Vagina (tissue), 2 donors: ENCODE measurements around the gene SGK1. TPM values are rescaled to one million over a fixed set of nuclear protein-coding genes. Genes with fewer than 3 reads are reported as not detected.
A peak's percentile ranks its signal among the peaks of the same experiment; 100 is the strongest.
"Not testable (repeated sequence)": the region's sequence is repeated elsewhere in the genome, so short reads cannot be mapped to it uniquely, and the experiment has no call there.

Experiments
- DNase-seq, 2 donors: peaks; one replicate each; pipeline ENCODE4 v3.0.0-alpha.2; 2017; ENCODE audit errors: extremely low spot score in 2 of 2
- H3K27ac ChIP-seq: fragments of 200-600 bp; sonication (generic); one replicate; pipeline ENCODE4 v1.5.1; 2019
- H3K27me3 ChIP-seq: fragments of 200-600 bp; sonication (generic); one replicate; pipeline ENCODE4 v1.5.1; 2019
- H3K36me3 ChIP-seq, 2 donors: fragments of 200-600 bp; sonication (generic); one replicate each; pipeline ENCODE4 v1.5.1; 2017 to 2019
- H3K4me1 ChIP-seq: fragments of 200-600 bp; sonication (generic); one replicate; pipeline ENCODE4 v1.5.1; 2019
- H3K4me3 ChIP-seq, 2 donors: fragments of 200-600 bp; sonication (generic); 1 replicate in 1 of 2; 2 replicates in 1 of 2; pipeline ENCODE4 v1.5.1; 2016 to 2019
- H3K9me3 ChIP-seq: fragments of 200-600 bp; sonication (generic); one replicate; pipeline ENCODE4 v1.5.1; 2019
- POLR2A ChIP-seq, 2 donors: fragments of 450-650 bp; IDR thresholded peaks; one replicate each; pipeline ENCODE4 v1.6.1; 2017; ENCODE audit warnings: antibody characterized with exemption in 2 of 2, mild to moderate bottlenecking in 2 of 2, moderate library complexity in 2 of 2
- POLR2AphosphoS5 ChIP-seq, 2 donors: sonication (generic); formaldehyde crosslinking; IDR thresholded peaks; one replicate each; pipeline ENCODE4 v1.9.0; 2017; ENCODE audit warnings: antibody characterized with exemption in 2 of 2, mild to moderate bottlenecking in 2 of 2, low read depth in 1 of 2; ENCODE audit not compliant: insufficient read depth in 1 of 2
- intact Hi-C: fragments of 100-400 bp; cut with DNase I; formaldehyde crosslinking; loops from one replicate; pipeline ENCODE4 v1.15.1; 2023
- total RNA-seq: library from RNA; depleted of rRNA; stranded (reverse); fragments of >200 nt; gene quantifications from one replicate; pipeline ENCODE4 v1.2.3, GENCODE V29; 2016
- TF ChIP-seq, protein P1 (sequence below), 3 experiments: fragments of 450-650 bp in 2 of 3; fragments of 200-600 bp in 1 of 3; sonication (generic) in 1 of 3; IDR thresholded peaks; one replicate each; pipeline ENCODE4 v1.5.1; 2017 to 2019; ENCODE audit warnings: antibody characterized with exemption in 3 of 3, mild to moderate bottlenecking in 2 of 3, moderate library complexity in 2 of 3

Gene SGK1
- total RNA-seq, 1 donor from 2014 or later = 608 TPM

DNA sequence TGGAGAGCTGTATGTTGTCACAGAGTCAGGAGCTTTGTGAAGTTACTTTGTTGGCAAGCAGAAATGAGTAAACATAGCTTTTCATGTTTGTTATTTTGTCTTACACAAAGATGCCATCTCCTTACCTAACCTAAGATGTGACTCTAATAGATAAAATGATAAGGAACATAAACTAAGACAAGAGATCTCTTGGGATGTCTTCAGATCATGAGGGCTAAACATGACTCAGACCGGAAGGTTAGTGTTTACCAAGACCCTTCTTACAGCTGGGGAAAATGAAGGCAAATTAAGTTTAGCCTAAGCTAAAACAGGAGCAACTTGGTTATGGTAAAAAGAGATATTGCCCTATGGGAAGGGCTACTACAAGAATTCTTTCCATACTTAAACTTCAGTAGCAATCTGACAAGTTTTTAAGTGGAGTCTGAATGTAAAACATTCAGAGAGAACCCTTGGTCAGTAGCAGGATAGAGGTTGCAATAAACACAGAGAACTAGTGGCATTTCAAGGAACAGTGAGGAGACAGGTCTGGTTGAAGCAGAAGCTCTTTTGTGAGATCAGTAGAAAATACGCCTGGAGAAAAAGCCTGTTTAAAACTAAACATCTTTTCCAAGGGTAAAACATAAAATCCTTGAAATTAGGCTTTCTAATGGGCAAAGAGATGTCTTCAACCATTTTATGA lies 29.9 kb downstream of the SGK1 start:
- Histone ChIP-seq H3K36me3 (no peaks in the 10 kb centered on the region), H3K4me1 (peaks cover 16% of the 10 kb centered on the region), H3K27me3 (no peaks in the 10 kb centered on the region), H3K27ac (peak overlapping the region; percentile 59), H3K9me3 (no peaks in the 10 kb centered on the region), H3K4me3 (no peak overlapping the region)
- TF ChIP-seq, protein P1, sequence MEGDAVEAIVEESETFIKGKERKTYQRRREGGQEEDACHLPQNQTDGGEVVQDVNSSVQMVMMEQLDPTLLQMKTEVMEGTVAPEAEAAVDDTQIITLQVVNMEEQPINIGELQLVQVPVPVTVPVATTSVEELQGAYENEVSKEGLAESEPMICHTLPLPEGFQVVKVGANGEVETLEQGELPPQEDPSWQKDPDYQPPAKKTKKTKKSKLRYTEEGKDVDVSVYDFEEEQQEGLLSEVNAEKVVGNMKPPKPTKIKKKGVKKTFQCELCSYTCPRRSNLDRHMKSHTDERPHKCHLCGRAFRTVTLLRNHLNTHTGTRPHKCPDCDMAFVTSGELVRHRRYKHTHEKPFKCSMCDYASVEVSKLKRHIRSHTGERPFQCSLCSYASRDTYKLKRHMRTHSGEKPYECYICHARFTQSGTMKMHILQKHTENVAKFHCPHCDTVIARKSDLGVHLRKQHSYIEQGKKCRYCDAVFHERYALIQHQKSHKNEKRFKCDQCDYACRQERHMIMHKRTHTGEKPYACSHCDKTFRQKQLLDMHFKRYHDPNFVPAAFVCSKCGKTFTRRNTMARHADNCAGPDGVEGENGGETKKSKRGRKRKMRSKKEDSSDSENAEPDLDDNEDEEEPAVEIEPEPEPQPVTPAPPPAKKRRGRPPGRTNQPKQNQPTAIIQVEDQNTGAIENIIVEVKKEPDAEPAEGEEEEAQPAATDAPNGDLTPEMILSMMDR (IDR thresholded peaks at IDR 0.05) = no peak
- TF ChIP-seq POLR2A (IDR thresholded peaks at IDR 0.05) = no peak
- TF ChIP-seq POLR2AphosphoS5 (IDR thresholded peaks at IDR 0.05; ENCODE audit: insufficient read depth in 1 of 2, low read depth in 1 of 2) = no peak
- DNase-seq = no peak
- intact Hi-C loops = no loop called here

DNA sequence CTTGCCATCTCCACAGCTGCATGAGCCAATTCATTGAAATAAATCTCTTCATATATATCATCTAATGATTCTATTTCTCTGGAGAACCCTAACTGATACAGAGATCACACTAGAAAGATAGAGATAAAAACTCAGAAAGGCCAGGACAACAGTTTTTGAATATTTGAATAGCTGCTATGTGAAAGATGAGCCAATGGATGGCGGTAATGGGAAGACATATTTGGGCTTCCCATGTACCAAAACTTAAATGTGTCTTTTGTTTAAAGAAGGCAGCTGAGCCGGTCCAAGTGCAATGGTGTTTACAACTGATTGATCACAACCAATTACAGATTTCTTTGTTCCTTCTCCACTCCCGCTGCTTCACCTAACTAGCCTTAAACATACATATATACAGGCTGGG lies 35.1 kb downstream of the SGK1 start:
- no peak for DNase-seq
- no peaks in the 10 kb centered on the region for H3K36me3 ChIP-seq
- no peak overlapping the region for H3K4me3 ChIP-seq
- TF ChIP-seq POLR2A (IDR thresholded peaks at IDR 0.05) (no peak), POLR2AphosphoS5 (IDR thresholded peaks at IDR 0.05; ENCODE audit: insufficient read depth in 1 of 2, low read depth in 1 of 2) (no peak)
- TF ChIP-seq, protein P1 (IDR thresholded peaks at IDR 0.05) = no peak
- H3K27ac ChIP-seq = no peak overlapping the region
- no peaks in the 10 kb centered on the region for H3K9me3 ChIP-seq
- no peaks in the 10 kb centered on the region for H3K27me3 ChIP-seq
- intact Hi-C loops = no loop called here
- peaks cover 2% of the 10 kb centered on the region for H3K4me1 ChIP-seq

DNA sequence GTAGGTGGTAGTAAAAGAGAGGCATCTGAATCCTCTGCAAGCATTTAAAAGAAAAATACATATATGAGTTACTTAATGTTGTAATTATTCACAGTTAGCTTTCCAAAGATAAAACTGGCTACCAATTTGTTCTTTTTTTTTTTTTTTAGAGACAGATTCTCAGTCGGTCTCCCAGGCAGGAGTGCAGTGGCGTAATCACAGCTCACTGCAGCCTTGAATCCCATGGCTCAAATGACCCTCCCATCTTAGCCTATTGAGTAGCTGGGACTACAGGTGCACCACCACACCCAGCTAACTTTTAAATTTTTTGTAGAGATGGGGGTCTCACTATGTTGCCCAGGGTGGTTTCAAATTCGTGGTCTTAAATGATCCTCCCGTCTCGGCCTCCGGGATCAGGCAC lies 36.5 kb downstream of the SGK1 start:
- H3K36me3 ChIP-seq = no peaks in the 10 kb centered on the region
- no peaks in the 10 kb centered on the region for H3K4me1 ChIP-seq
- H3K27ac ChIP-seq = no peak overlapping the region
- intact Hi-C loops = no loop called here
- TF ChIP-seq, protein P1 (IDR thresholded peaks at IDR 0.05) = no peak
- no peak for TF ChIP-seq POLR2AphosphoS5 (IDR thresholded peaks at IDR 0.05; ENCODE audit: insufficient read depth in 1 of 2, low read depth in 1 of 2)
- H3K27me3 ChIP-seq = no peaks in the 10 kb centered on the region
- no peak for DNase-seq
- H3K4me3 ChIP-seq = no peak overlapping the region
- no peaks in the 10 kb centered on the region for H3K9me3 ChIP-seq

DNA sequence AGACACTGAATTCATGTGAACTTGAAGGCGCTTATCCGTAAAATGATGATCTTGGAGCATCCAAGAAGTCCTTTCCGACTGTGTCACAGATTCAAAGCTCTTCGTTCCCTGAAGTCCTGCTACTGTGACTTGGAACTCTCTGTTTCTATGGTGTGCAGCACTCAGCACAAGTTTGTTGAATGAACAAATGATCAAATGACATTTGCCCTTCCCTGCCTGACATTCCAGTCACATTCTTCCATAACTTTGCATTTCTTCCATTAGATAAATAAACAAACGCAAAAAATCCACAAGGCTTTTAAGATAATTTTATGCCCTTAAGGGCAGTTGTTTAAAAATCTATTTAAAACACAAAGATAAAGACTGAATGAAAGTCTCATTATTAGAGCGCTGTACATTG lies 39.9 kb downstream of the SGK1 start:
- H3K9me3 ChIP-seq = no peaks in the 10 kb centered on the region
- H3K4me3 ChIP-seq = no peak overlapping the region
- H3K27me3 ChIP-seq = no peaks in the 10 kb centered on the region
- no peak overlapping the region for H3K27ac ChIP-seq
- intact Hi-C loops = no loop called here
- H3K4me1 ChIP-seq = no peaks in the 10 kb centered on the region
- no peak for DNase-seq
- no peaks in the 10 kb centered on the region for H3K36me3 ChIP-seq
- TF ChIP-seq POLR2A (IDR thresholded peaks at IDR 0.05) (no peak), POLR2AphosphoS5 (IDR thresholded peaks at IDR 0.05; ENCODE audit: insufficient read depth in 1 of 2, low read depth in 1 of 2) (no peak)
- TF ChIP-seq, protein P1 (IDR thresholded peaks at IDR 0.05) = no peak

DNA sequence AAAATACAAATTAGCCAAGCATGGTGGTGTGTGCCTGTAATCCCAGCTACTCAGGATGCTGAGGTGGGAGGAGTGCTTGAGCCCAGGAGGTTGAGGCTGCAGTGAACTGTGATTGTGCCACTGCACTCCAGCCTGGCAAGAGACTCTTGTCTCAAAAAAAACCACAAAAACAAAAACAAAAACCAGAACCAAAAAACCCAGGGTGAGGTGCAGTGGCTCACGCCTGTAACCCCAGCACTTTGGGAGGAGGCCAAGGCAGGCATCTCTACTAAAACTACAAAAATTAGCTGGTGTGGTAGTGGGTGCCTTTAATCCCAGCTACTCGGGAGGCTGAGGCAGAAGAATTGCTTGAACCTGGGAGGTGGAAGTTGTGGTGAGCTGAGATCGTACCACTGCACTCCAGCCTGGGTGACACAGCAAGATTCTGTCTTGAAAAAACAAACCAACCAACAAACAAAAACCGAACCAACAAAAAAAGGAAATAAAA lies 41.0 kb downstream of the SGK1 start:
- DNase-seq, intact Hi-C loops, H3K4me3 ChIP-seq: not testable (repeated sequence)

More for the DNA sequence above, 41.0 kb downstream of the SGK1 start:
- not testable (repeated sequence) for H3K36me3 ChIP-seq, H3K27ac ChIP-seq, H3K4me1 ChIP-seq, H3K9me3 ChIP-seq, H3K27me3 ChIP-seq
